Keratinocyte (primary cell): Measurements from ENCODE around the gene MFSD12.

Source experiments
- CTCF ChIP-seq, 3 experiments: IDR thresholded peaks in 1 of 3; conservative IDR thresholded peaks in 1 of 3; optimal IDR thresholded peaks in 1 of 3; 2 replicates in 2 of 3; 3 replicates in 1 of 3; pipeline versions ENCODE3 to v1.5.1; 2011; ENCODE audit warnings: low read length in 3 of 3, mild to moderate bottlenecking in 3 of 3, moderate library complexity in 2 of 3, control low read depth in 1 of 3, inconsistent platforms in 1 of 3; ENCODE audit not compliant: insufficient read depth in 2 of 3; ENCODE audit errors: extremely low read depth in 1 of 3
- EZH2 ChIP-seq: IDR thresholded peaks from one replicate; pipeline ENCODE4 v1.6.1; 2012; ENCODE audit warnings: inconsistent platforms, mild to moderate bottlenecking, low read length, moderate library complexity

GRCh38 chr19:3590991-3591659, 33.7 kb upstream of the MFSD12 start:
- TF ChIP-seq CTCF (optimal IDR thresholded peaks at IDR 0.05 in 1 of 3, IDR thresholded peaks at IDR 0.05 in 1 of 3, conservative IDR thresholded peaks at IDR 0.05 in 1 of 3; ENCODE audit: extremely low read depth in 1 of 3, insufficient read depth in 2 of 3, low read length in 3 of 3), result no peak
- TF ChIP-seq EZH2, result no peak
